Hematopoietic multipotent progenitor cell treated with erythropoietin and hydrocortisone succinate and interleukin-3 and kit ligand, for 17 days (in vitro differentiated cells): ENCODE measurements around the gene CPXM1.

ENCODE experiments used
- DNase-seq: peaks from one replicate; pipeline ENCODE4 v3.0.0-alpha.2; 2015; ENCODE audit warnings: low spot score

Gene CPXM1

DNA sequence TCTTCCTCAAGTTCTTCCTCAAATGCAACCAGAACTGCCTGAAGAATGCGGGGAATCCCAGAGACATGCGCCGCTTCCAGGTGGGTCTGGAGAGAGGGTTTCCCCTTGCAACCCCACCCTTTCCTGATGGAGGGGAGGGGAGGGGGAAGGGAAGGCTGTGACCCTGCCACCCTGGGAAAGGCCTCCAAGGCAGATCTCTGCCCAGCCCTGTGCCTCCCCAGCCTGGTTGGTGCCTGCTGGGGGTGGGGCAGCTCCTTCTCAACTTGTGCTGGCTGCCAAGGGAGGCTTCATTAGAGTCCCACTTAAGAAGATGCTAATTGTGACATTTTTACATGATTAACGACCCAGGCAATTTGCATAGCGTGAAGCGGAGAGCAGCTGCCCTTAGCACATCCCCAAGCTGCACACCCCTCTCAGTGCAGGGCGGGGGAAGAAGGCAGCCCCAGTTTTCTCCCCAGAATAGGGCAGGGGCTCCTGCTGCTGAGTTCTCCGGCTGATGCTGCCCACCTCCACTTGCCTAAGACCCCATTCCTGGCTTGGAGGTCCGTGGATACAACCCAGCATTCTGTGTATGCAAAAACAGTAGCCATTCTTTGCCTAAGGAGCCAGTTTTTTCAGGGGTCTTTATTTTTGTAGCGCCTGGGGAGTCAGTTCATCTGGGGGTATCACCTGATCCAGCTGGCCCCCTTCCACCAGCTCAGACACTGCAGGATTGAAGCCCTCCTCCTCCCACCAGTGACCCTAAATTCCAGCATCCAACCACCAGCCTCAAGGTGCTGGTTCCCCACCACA is 51.7 kb downstream of the CPXM1 start:
- no peak for DNase-seq

DNA sequence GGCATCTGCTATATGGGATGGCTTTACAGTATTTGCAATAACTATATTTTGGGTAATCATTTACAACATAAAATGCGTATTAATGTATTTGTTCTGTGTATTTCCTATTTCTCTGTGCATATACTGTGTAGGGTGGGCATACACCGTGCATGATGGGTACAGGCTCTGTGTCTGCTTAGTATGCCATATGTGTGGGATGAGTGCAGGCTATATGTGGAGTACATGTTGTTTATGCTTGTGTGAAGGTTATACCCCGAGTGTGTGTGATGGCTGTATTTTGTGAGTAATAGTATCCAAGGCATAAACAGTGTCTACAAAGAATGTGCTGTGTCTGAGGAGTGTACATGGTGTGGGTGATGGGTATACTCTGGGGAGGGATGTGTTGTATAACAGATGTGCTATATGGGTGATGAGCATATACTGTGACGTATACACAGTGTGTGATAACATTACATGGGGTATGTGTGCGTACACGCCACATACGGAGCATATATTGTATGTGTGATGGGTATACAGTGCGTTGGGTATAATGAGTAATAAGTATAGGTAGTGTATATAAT is 52.7 kb downstream of the CPXM1 start:
- DNase-seq = no peak

DNA sequence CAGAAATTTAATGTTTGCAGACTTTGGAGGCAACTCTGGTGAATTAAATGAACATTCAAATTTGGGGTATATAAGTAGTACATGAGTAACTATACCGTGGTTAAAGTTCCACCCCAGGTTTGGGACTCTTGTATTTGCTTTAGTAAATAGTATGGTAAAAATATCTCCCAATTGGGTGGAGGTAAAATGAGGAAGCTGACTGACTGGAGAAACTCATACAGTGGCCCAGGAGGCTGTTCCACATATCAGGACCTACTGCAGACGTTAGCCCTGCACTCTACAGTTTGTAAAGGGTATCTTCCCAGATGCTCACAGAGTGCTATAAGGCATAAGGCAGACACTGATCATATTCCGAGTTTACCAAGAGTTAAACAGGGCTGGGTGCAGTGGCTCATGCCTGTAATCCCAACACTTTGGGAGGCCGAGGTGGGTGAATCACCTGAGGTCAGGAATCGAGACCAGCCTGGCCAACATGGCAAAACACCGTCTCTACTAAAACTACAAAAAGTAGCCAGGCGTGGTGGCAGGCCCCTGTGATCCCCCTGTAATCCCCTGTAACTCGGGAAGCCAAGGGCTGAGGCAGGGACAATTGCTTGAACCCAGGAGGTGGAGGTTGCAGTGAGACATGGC is 53.7 kb downstream of the CPXM1 start:
- DNase-seq = no peak

DNA sequence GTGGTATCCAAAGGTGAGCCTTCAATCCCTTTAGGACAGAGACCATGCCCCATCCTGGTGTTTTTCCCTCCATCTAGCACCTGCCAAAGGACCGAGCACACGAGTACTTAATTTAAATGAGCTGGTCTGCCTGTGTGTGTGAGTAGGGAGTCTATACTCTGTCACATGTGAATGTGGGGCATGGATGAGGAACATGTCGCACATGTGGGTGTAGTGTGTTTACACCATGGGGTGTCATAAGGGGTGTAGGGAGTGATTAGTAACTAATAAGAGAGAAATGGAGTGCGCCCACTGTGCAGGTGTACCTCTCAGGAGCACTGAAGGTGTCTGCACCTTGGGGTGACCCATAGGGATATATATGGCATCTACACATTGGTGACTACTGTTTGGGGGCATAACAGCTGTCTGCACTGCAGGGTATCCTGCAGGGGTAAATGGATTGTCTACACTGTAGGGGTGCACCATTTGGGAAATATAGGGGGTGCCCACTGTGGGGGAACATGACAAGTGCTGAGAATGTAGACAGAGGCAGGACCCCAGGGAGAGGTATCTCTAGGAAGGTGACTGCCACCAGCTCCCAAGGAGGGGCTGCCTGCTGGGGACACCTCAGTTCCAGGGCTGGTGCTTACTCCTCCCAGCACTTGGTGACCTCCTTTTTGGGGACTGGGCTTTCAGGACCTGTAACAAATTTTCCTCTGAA is 54.3 kb downstream of the CPXM1 start:
- no peak for DNase-seq

DNA sequence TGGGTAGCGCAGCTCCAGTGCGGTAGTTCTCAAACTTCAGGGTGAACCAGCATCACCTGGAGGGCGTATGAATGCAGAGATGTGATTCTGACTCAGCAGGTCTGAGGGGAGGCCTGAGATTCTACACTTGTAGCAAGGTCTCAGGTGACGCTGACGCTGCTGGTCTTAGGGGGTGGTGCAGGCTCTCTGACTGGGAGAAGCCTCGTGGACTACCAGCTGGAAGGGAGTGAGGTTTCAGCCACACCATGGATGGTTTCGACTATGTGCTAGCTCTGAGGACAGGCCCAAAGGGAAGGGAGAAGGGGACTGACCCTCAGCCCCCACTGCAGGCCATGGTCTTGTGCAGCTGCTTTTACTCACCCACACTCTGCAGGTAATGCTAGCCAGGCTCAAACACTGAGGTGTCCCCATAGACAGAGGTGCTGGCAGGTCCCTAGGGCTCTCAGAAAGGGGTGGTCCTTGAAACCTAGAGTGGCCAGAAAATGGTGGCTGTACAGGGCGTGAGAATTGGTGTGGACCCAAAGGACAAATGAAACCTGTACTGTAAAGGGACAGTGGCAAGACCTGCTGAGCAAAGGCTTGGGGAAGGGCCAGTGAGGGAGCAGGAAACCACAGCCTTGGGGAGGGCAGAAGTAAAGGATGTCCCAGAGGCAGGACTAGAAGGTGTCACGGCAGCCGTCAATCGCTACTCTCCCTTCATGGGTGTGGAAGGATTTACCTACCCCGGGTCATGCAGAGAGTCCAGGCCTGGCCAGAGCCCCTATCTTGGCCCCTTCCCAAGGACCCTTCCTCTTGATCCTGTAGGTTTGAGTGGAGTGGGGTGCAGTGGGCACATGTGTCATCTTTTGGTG is 55.1 kb downstream of the CPXM1 start:
- no peak for DNase-seq
